ENCODE data around the gene CEP76.
"Not testable (repeated sequence)": the region's sequence is repeated elsewhere in the genome, so short reads cannot be mapped to it uniquely, and the experiment has no call there.

Gene CEP76

GRCh38 chr18:12639990-12640880 is 62.3 kb downstream of the CEP76 start:
- no peak for DNase-seq

DNA sequence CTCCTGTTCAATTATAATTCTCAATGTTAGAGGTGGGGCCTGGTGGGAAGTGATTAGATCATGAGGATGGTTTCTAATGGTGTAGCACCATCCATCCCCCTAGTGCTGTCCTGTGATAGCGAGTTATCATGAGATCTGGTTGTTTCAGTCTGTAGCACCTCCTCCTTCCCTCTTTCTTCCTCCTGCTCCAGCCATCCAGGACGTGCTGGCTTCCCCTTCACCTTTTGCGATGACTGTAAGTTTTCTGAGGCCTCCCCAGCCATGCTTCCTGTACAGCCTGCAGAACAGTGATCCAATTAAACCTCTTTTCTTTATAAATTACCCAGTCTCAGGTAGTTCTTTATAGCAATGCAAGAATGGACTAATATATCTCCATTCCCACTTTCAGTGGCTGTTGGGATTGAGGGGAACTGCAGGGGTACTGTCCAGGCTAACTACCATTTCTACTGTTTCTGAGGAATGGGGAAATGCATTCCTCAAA is 63.8 kb downstream of the CEP76 start:
- no peak for DNase-seq

DNA sequence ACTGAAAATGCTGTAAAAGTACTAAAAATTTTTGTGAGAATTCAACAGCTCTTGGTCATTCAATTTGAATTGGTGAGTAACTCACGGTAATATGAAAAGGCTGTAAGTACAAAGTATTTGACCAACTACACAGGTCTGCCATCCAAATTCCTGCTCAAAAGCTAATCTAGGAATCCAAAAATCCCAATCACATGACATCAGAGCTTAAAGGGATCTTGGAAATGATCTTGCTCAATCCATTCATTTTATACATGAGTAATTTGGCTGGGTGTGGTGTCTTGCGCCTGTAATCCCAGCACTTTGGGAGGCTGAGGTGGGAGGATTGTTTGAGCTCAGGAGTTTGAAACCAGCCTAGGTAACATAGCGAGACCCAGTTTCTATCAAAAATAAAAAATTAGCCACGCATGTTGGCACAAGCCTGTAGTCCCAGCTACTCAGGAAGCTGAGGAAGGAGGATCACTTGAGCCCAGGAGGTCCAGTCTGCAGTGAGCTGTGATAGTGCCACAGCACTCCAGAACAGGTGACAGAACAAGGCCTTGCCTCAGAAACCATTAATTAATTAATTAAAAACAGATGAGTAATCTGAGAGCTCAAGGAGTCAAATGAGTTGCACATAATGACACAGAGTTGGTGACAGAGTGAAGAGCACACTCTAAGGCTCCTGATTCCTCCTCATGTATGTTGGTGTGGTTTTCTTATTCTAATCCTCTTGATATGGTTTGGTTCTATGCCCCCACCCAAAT is 64.5 kb downstream of the CEP76 start:
- no peak for DNase-seq

DNA sequence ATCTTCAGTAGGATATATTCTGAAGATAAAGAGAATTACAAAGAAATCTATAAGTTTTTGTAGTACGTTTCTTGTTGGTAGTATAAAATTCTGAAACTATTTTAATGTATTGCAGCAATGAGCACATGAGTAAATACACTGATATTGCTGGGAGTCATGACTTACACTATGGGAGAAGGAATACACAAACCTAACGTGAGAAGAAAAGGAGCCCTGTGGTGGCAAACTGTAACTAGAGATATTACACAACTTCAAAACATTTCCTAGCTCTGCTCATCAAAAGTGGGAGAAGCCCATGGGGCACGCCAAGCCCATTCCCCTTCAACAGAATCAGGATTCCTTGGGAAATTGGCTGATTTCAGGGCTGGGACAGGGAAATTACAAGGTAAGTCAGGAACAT is 65.1 kb downstream of the CEP76 start:
- DNase-seq: no peak

DNA sequence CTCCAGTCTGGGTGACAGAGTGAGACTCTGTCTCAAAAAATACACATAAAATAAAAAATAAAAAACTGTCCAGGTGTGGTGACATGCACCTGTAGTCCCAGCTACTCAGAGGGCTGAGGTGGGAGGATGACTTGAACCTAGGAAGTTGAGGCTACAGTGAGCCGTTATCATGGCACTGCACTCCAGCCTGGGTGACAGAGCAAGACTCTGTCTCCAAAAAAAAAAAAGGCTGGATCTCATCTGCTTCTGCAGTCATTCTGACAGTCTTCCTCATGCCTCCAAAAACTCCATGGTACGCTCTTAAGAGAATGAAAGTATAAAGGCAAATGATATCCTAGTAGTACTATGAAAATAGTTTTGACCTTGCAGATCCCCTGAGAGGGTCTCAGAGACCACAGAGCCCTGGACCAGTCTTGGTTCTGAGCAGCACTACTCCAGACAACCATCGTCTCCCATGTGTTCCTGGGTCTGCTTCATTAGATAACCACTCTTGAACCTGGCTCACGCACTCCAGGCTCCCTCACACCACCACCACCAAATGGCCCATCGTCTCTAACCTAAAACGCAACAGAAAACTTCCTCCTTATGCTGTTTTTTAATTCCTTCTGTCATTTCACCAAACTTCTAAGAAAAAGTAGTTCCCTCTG is 70.6 kb downstream of the CEP76 start:
- DNase-seq: no peak

DNA sequence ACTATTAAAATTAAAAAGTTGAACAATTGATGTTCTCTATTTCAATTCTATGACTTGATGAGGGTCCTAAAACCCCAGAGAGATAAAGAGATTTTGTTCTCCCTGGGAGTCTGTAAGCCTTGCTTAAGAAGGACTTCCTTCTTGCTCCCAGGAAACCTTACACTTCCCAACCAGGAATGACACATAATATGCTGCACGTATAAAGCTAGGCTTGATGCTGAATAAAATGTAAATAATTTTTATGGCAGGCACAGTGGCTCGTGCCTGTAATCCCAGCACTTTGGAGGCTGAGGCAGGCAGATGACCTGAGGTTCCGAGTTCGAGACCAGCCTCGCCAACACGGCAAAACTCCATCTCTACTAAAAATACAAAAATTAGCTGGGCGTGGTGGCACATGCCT is 72.4 kb downstream of the CEP76 start:
- DNase-seq: no peak

GRCh38 chr18:12628706-12629702 is 73.5 kb downstream of the CEP76 start:
- no peak for DNase-seq

- DNase-seq: not testable (repeated sequence)
Measured at GRCh38 chr18:12627199-12627598, 75.3 kb downstream of the CEP76 start.

DNA sequence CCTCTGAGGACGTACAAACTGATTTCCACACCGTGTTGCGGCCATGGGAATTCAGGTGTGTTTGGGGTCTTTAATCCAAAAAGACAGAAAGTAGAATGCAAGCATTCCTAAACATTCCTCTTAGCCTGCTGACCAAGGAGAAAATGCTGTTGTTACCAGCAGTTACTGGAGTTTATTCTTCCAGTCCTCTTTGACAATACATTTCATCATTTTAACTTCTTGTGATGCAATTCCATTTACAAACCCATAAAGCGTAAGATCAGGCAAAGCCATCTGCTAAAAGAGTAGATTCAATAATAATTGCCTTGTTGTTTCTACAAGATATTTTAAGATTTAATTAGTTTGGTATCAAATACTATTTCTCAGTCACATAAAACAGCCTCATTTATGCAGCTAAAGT is 77.3 kb downstream of the CEP76 start:
- no peak for DNase-seq

Measured in cerebellar nuclear complex (tissue), 1 donor.